Activated T-cell treated with anti-CD3 and anti-CD28 coated beads for 1 hour (primary cell): Measurements from ENCODE around the gene HAUS1.
"Not testable (repeated sequence)": the region's sequence is repeated elsewhere in the genome, so short reads cannot be mapped to it uniquely, and the experiment has no call there.

ENCODE experiments used
- DNase-seq: peaks from one replicate; pipeline ENCODE4 v3.0.0-alpha.2; 2020; ENCODE audit warnings: low read depth

Gene HAUS1

GRCh38 chr18:46156843-46157242 is 52.7 kb downstream of the HAUS1 start:
- no peak for DNase-seq

GRCh38 chr18:46158499-46158898 is 54.3 kb downstream of the HAUS1 start:
- DNase-seq, result no peak

- DNase-seq, result no peak
Observed at GRCh38 chr18:46160050-46160798, 56.0 kb downstream of the HAUS1 start.

- DNase-seq, result not testable (repeated sequence)
Observed at GRCh38 chr18:46160840-46161239, 56.7 kb downstream of the HAUS1 start.

GRCh38 chr18:46161703-46162396 is 57.7 kb downstream of the HAUS1 start:
- no peak for DNase-seq

GRCh38 chr18:46163091-46163490 is 58.9 kb downstream of the HAUS1 start:
- no peak for DNase-seq

- no peak for DNase-seq
Observed at GRCh38 chr18:46163941-46164499, 59.8 kb downstream of the HAUS1 start.

GRCh38 chr18:46164502-46164901 is 60.3 kb downstream of the HAUS1 start:
- not testable (repeated sequence) for DNase-seq

GRCh38 chr18:46164920-46165319 is 60.7 kb downstream of the HAUS1 start:
- DNase-seq, result no peak

- DNase-seq, result no peak
Observed at GRCh38 chr18:46166261-46166970, 62.2 kb downstream of the HAUS1 start.

- DNase-seq, result no peak
Observed at GRCh38 chr18:46167971-46168370, 63.8 kb downstream of the HAUS1 start.

GRCh38 chr18:46169464-46169941 is 65.3 kb downstream of the HAUS1 start:
- no peak for DNase-seq

GRCh38 chr18:46171331-46171730 is 67.1 kb downstream of the HAUS1 start:
- DNase-seq, result no peak

GRCh38 chr18:46173393-46174341 is 69.5 kb downstream of the HAUS1 start:
- DNase-seq, result peak; percentile 93

- peak; percentile 26 for DNase-seq
Observed at GRCh38 chr18:46174342-46175041, 70.3 kb downstream of the HAUS1 start.

- DNase-seq, result no peak
Observed at GRCh38 chr18:46176001-46176400, 71.8 kb downstream of the HAUS1 start.
